Liver (tissue), 3 donors: ENCODE measurements around the gene HIVEP3.

Experiments used
- CTCF ChIP-seq: fragments of 150-350 bp; IDR thresholded peaks from 2 replicates; pipeline ENCODE4 v1.5.1; 2017; ENCODE audit warnings: improper control_type of control experiment, low read depth, low read length; ENCODE audit not compliant: missing input control
- EGR1 ChIP-seq, 2 donors: IDR thresholded peaks; 2 replicates each; pipeline ENCODE4 v1.6.1; 2016 to 2018; ENCODE audit warnings: antibody characterized with exemption in 2 of 2, low read depth in 2 of 2
- FOXA1 ChIP-seq: IDR thresholded peaks from 2 replicates; pipeline ENCODE4 v1.6.1; 2016; ENCODE audit warnings: antibody characterized with exemption
- GABPA ChIP-seq, 2 donors: IDR thresholded peaks in 1 of 2; conservative IDR thresholded peaks in 1 of 2; 2 replicates each; pipeline ENCODE4 v1.6.1; 2016; ENCODE audit warnings: antibody characterized with exemption in 2 of 2, mild to moderate bottlenecking in 1 of 2, moderate library complexity in 1 of 2
- HNF4G ChIP-seq: IDR thresholded peaks from 2 replicates; pipeline ENCODE4 v1.6.1; 2016; ENCODE audit warnings: antibody characterized with exemption
- MAX ChIP-seq: IDR thresholded peaks from 2 replicates; pipeline ENCODE4 v1.6.1; 2016; ENCODE audit warnings: antibody characterized with exemption
- RAD21 ChIP-seq, 2 donors: IDR thresholded peaks; 2 replicates each; pipeline ENCODE4 v1.6.1; 2016; ENCODE audit warnings: antibody characterized with exemption in 2 of 2, mild to moderate bottlenecking in 2 of 2
- REST ChIP-seq: IDR thresholded peaks from 2 replicates; pipeline ENCODE4 v1.6.1; 2016; ENCODE audit warnings: antibody characterized with exemption, mild to moderate bottlenecking
- TAF1 ChIP-seq: conservative IDR thresholded peaks from 2 replicates; pipeline ENCODE4 v1.6.1; 2016; ENCODE audit warnings: antibody characterized with exemption, mild to moderate bottlenecking
- ZBTB33 ChIP-seq: IDR thresholded peaks from 2 replicates; pipeline ENCODE4 v1.6.1; 2016; ENCODE audit warnings: antibody characterized with exemption
- donor health status: healthy.
- donor health status: healthy.

- no peak for TF ChIP-seq REST
- TF ChIP-seq HNF4G = no peak
- TF ChIP-seq MAX = no peak
- no peak for TF ChIP-seq ZBTB33
- TF ChIP-seq CTCF = no peak
- TF ChIP-seq FOXA1 = no peak
- no peak for TF ChIP-seq RAD21 (IDR thresholded peaks at IDR 0.05)
- TF ChIP-seq TAF1 = no peak
- TF ChIP-seq EGR1 (IDR thresholded peaks at IDR 0.05; ENCODE audit: low read depth in 2 of 2) = no peak
- no peak for TF ChIP-seq GABPA (IDR thresholded peaks at IDR 0.05 in 1 of 2, conservative IDR thresholded peaks at IDR 0.05 in 1 of 2)
Measured at GRCh38 chr1:41844255-41844654, 74.5 kb downstream of the HIVEP3 start.
